Mesothelial cell of epicardium (in vitro differentiated cells): Measurements from ENCODE around the gene ASPN. TPM values are rescaled to one million over a fixed set of nuclear protein-coding genes. Genes with fewer than 3 reads are reported as not detected.
"Not testable (repeated sequence)": the region's sequence is repeated elsewhere in the genome, so short reads cannot be mapped to it uniquely, and the experiment has no call there.

Experiments
- DNase-seq, 2 experiments: peaks; one replicate each; pipeline ENCODE4 v3.0.0; 2021; ENCODE audit warnings: low spot score in 2 of 2; ENCODE audit not compliant: unreplicated experiment in 2 of 2
- H3K27ac Mint-ChIP-seq: 2 replicates; pipeline ENCODE4 v1.8.0; 2021; ENCODE audit warnings: mixed read lengths
- H3K27me3 Mint-ChIP-seq: 2 replicates; pipeline ENCODE4 v1.8.0; 2021; ENCODE audit warnings: low read depth, mixed read lengths
- H3K36me3 Mint-ChIP-seq: 2 replicates; pipeline ENCODE4 v1.8.0; 2021; ENCODE audit warnings: mixed read lengths
- H3K4me1 Mint-ChIP-seq: 2 replicates; pipeline ENCODE4 v1.8.0; 2021; ENCODE audit warnings: mixed read lengths
- H3K4me3 Mint-ChIP-seq: 2 replicates; pipeline ENCODE4 v1.8.0; 2021; ENCODE audit warnings: mild to moderate bottlenecking, moderate library complexity, mixed read lengths
- H3K9me3 Mint-ChIP-seq: 2 replicates; pipeline ENCODE4 v1.8.0; 2021; ENCODE audit warnings: mixed read lengths
- CTCF ChIP-seq: fragments of 200-600 bp; sonication (generic); IDR thresholded peaks from one replicate; pipeline ENCODE4 v1.5.0; 2021; ENCODE audit warnings: antibody characterized with exemption; ENCODE audit not compliant: unreplicated experiment
- total RNA-seq: library from RNA; stranded (reverse); gene quantifications from 3 replicates; pipeline ENCODE4 v1.2.1, GENCODE V29; 2021

ASPN gene
- total RNA-seq, 1 donor from 2014 or later = 0.63 TPM

GRCh38 chr9:92422611-92423338 is 59.5 kb downstream of the ASPN start:
- no peak overlapping the region for H3K27ac Mint-ChIP-seq
- no peaks in the 10 kb centered on the region for H3K27me3 Mint-ChIP-seq
- no peak for TF ChIP-seq CTCF
- peaks cover 25% of the 10 kb centered on the region for H3K4me1 Mint-ChIP-seq
- H3K9me3 Mint-ChIP-seq = no peaks in the 10 kb centered on the region
- no peaks in the 10 kb centered on the region for H3K36me3 Mint-ChIP-seq
- no peak overlapping the region for H3K4me3 Mint-ChIP-seq
- DNase-seq = no peak

GRCh38 chr9:92414566-92414965 is 67.7 kb downstream of the ASPN start:
- H3K36me3 Mint-ChIP-seq = no peaks in the 10 kb centered on the region
- H3K27me3 Mint-ChIP-seq = no peaks in the 10 kb centered on the region
- DNase-seq = no peak
- TF ChIP-seq CTCF = no peak
- H3K27ac Mint-ChIP-seq = no peak overlapping the region
- peaks cover 14% of the 10 kb centered on the region for H3K4me1 Mint-ChIP-seq
- no peak overlapping the region for H3K4me3 Mint-ChIP-seq
- H3K9me3 Mint-ChIP-seq = peaks cover 5% of the 10 kb centered on the region

- not testable (repeated sequence) for H3K27me3 Mint-ChIP-seq, DNase-seq, H3K36me3 Mint-ChIP-seq, H3K9me3 Mint-ChIP-seq, H3K4me3 Mint-ChIP-seq
- peak overlapping the region; percentile 47 for H3K27ac Mint-ChIP-seq
- H3K4me1 Mint-ChIP-seq = peaks cover 24% of the 10 kb centered on the region
These were observed 71.1 kb downstream of the ASPN start for GRCh38 chr9:92411157-92411556.

GRCh38 chr9:92408747-92409478 is 73.4 kb downstream of the ASPN start:
- Mint-ChIP-seq H3K27me3 (no peaks in the 10 kb centered on the region), H3K36me3 (no peaks in the 10 kb centered on the region), H3K4me1 (peaks cover 33% of the 10 kb centered on the region), H3K4me3 (no peak overlapping the region), H3K9me3 (peaks cover 5% of the 10 kb centered on the region), H3K27ac (no peak overlapping the region)
- TF ChIP-seq CTCF = no peak
- DNase-seq = no peak

GRCh38 chr9:92407818-92408217 is 74.5 kb downstream of the ASPN start:
- H3K27ac Mint-ChIP-seq = no peak overlapping the region
- no peak for TF ChIP-seq CTCF
- H3K27me3 Mint-ChIP-seq = no peaks in the 10 kb centered on the region
- H3K4me3 Mint-ChIP-seq = no peak overlapping the region
- no peak for DNase-seq
- H3K9me3 Mint-ChIP-seq = peaks cover 5% of the 10 kb centered on the region
- H3K4me1 Mint-ChIP-seq = peaks cover 34% of the 10 kb centered on the region
- no peaks in the 10 kb centered on the region for H3K36me3 Mint-ChIP-seq

- H3K36me3 Mint-ChIP-seq = no peaks in the 10 kb centered on the region
- no peak overlapping the region for H3K4me3 Mint-ChIP-seq
- TF ChIP-seq CTCF = no peak
- no peak for DNase-seq
- no peak overlapping the region for H3K27ac Mint-ChIP-seq
- no peaks in the 10 kb centered on the region for H3K27me3 Mint-ChIP-seq
- H3K4me1 Mint-ChIP-seq = peaks cover 34% of the 10 kb centered on the region
- H3K9me3 Mint-ChIP-seq = no peaks in the 10 kb centered on the region
These were observed 75.8 kb downstream of the ASPN start for GRCh38 chr9:92406477-92406876.
